OCI-LY3 (cell line): ENCODE data around the gene AMOTL1.

Experiments used
- EZH2phosphoT487 ChIP-seq: fragments of 200-600 bp; shearing (Covaris generic); IDR thresholded peaks from 2 replicates; pipeline ENCODE4 v1.6.1; 2018; ENCODE audit warnings: antibody characterized with exemption, mixed run types, low read depth
- TF ChIP-seq, protein P1 (sequence below): fragments of 200-600, 300-600 bp; sonication (generic); IDR thresholded peaks from 2 replicates; pipeline ENCODE4 v1.5.1; 2014; ENCODE audit warnings: antibody characterized with exemption, low read length, low read depth

DNA sequence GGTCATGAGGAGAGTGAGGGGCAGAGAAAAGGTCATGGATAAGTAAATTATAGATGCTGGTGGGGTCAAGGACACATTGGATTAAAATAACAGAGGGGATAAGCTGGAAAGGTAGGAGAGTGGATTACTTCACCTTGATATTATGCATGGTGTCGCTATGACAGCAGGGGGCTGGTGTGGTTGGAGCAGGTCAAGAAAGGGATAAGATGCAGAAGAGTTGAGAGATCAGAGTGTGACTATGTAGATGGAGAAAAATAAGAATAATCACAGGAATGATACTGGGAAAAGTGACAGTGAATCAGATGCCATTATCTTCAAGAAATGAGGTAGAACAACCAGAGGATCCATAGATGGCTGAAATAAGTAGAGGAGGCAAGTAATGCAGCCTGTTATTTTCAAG is 29.4 kb upstream of the AMOTL1 start:
- TF ChIP-seq, protein P1, sequence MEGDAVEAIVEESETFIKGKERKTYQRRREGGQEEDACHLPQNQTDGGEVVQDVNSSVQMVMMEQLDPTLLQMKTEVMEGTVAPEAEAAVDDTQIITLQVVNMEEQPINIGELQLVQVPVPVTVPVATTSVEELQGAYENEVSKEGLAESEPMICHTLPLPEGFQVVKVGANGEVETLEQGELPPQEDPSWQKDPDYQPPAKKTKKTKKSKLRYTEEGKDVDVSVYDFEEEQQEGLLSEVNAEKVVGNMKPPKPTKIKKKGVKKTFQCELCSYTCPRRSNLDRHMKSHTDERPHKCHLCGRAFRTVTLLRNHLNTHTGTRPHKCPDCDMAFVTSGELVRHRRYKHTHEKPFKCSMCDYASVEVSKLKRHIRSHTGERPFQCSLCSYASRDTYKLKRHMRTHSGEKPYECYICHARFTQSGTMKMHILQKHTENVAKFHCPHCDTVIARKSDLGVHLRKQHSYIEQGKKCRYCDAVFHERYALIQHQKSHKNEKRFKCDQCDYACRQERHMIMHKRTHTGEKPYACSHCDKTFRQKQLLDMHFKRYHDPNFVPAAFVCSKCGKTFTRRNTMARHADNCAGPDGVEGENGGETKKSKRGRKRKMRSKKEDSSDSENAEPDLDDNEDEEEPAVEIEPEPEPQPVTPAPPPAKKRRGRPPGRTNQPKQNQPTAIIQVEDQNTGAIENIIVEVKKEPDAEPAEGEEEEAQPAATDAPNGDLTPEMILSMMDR, result no peak
- no peak for TF ChIP-seq EZH2phosphoT487
